Upper lobe of left lung (tissue), 4 donors: ENCODE measurements around the gene MAP10.

ENCODE experiments used
- POLR2A ChIP-seq, 4 donors: fragments of 450-650 bp; IDR thresholded peaks; one replicate each; pipeline ENCODE4 v1.5.1; 2016 to 2017; ENCODE audit warnings: antibody characterized with exemption in 4 of 4, mild to moderate bottlenecking in 2 of 4
- TF ChIP-seq, protein P1 (sequence below), 6 experiments: fragments of 450-650 bp in 4 of 6; fragments of 200-600 bp in 2 of 6; sonication (generic) in 2 of 6; IDR thresholded peaks; one replicate each; pipeline ENCODE4 v1.5.1; 2016 to 2019; ENCODE audit warnings: antibody characterized with exemption in 6 of 6

GRCh38 chr1:232813760-232814159 lies 8.5 kb downstream of the MAP10 start:
- TF ChIP-seq, protein P1, sequence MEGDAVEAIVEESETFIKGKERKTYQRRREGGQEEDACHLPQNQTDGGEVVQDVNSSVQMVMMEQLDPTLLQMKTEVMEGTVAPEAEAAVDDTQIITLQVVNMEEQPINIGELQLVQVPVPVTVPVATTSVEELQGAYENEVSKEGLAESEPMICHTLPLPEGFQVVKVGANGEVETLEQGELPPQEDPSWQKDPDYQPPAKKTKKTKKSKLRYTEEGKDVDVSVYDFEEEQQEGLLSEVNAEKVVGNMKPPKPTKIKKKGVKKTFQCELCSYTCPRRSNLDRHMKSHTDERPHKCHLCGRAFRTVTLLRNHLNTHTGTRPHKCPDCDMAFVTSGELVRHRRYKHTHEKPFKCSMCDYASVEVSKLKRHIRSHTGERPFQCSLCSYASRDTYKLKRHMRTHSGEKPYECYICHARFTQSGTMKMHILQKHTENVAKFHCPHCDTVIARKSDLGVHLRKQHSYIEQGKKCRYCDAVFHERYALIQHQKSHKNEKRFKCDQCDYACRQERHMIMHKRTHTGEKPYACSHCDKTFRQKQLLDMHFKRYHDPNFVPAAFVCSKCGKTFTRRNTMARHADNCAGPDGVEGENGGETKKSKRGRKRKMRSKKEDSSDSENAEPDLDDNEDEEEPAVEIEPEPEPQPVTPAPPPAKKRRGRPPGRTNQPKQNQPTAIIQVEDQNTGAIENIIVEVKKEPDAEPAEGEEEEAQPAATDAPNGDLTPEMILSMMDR (IDR thresholded peaks at IDR 0.05), result no peak
- no peak for TF ChIP-seq POLR2A (IDR thresholded peaks at IDR 0.05)
